Progenitor cell of endocrine pancreas (in vitro differentiated cells): Measurements from ENCODE around the gene MEX3D. TPM values are rescaled to one million over a fixed set of nuclear protein-coding genes. Genes with fewer than 3 reads are reported as not detected.

Experiments used
- DNase-seq: peaks from one replicate; pipeline ENCODE4 v3.0.0; 2021; ENCODE audit warnings: low spot score; ENCODE audit not compliant: unreplicated experiment
- H3K27ac Mint-ChIP-seq: 2 replicates; pipeline ENCODE4 v1.8.0; 2021; ENCODE audit warnings: mild to moderate bottlenecking, moderate library complexity, mixed read lengths
- H3K27me3 Mint-ChIP-seq: 2 replicates; pipeline ENCODE4 v1.8.0; 2021; ENCODE audit warnings: mixed read lengths
- H3K36me3 Mint-ChIP-seq: 2 replicates; pipeline ENCODE4 v1.8.0; 2022; ENCODE audit warnings: mixed read lengths; ENCODE audit not compliant: insufficient read depth
- H3K4me1 Mint-ChIP-seq: 2 replicates; pipeline ENCODE4 v1.8.0; 2021; ENCODE audit warnings: low read depth, mixed read lengths
- H3K4me3 Mint-ChIP-seq: 2 replicates; pipeline ENCODE4 v1.8.0; 2021; ENCODE audit warnings: low read depth, mild to moderate bottlenecking, moderate library complexity, mixed read lengths
- H3K9me3 Mint-ChIP-seq: 2 replicates; pipeline ENCODE4 v1.8.0; 2021; ENCODE audit warnings: low read depth, mixed read lengths
- CTCF ChIP-seq: fragments of 200-600 bp; sonication (generic); IDR thresholded peaks from one replicate; pipeline ENCODE4 v1.5.0; 2021; ENCODE audit warnings: antibody characterized with exemption, mild to moderate bottlenecking; ENCODE audit not compliant: unreplicated experiment
- total RNA-seq: library from RNA; stranded (reverse); gene quantifications from 2 replicates; pipeline ENCODE4 v1.2.1, GENCODE V29; 2021

Gene MEX3D
- total RNA-seq, 1 donor from 2014 or later: 124 TPM

GRCh38 chr19:1514986-1515721 lies 53.0 kb downstream of the MEX3D start:
- Mint-ChIP-seq H3K36me3 (no peaks in the 10 kb centered on the region), H3K27me3 (peaks cover 48% of the 10 kb centered on the region), H3K4me3 (no peak overlapping the region), H3K27ac (no peak overlapping the region), H3K4me1 (no peaks in the 10 kb centered on the region), H3K9me3 (no peaks in the 10 kb centered on the region)
- no peak for TF ChIP-seq CTCF
- no peak for DNase-seq

GRCh38 chr19:1514295-1514661 lies 53.8 kb downstream of the MEX3D start:
- DNase-seq: no peak
- Mint-ChIP-seq H3K4me1 (peaks cover 3% of the 10 kb centered on the region), H3K9me3 (no peaks in the 10 kb centered on the region), H3K4me3 (no peak overlapping the region), H3K27me3 (peaks cover 51% of the 10 kb centered on the region), H3K36me3 (no peaks in the 10 kb centered on the region), H3K27ac (no peak overlapping the region)
- TF ChIP-seq CTCF: no peak

- H3K9me3 Mint-ChIP-seq: no peaks in the 10 kb centered on the region
Observed at GRCh38 chr19:1513499-1514294, 54.4 kb downstream of the MEX3D start.

GRCh38 chr19:1512671-1513498 lies 55.2 kb downstream of the MEX3D start, which contains the start of gene ADAMTSL5:
Gene ADAMTSL5, minus strand, starts transcription at chr19:1513019. Its CDS starts 2,076 bp downstream, at chr19:1510943.
- peak within 1 kb of the TSS; percentile 52 for H3K27ac Mint-ChIP-seq
- peak; percentile 44 for TF ChIP-seq CTCF
- H3K9me3 Mint-ChIP-seq: no peaks in the 10 kb centered on the region
- no peaks in the 10 kb centered on the region for H3K36me3 Mint-ChIP-seq
- peaks cover 42% of the 10 kb centered on the region for H3K27me3 Mint-ChIP-seq
- no peak within 1 kb of the TSS for H3K4me3 Mint-ChIP-seq
- peaks cover 3% of the 10 kb centered on the region for H3K4me1 Mint-ChIP-seq
- no peak for DNase-seq

More at GRCh38 chr19:1513499-1514294, 54.4 kb downstream of the MEX3D start:
- no peak overlapping the region for H3K27ac Mint-ChIP-seq
- no peaks in the 10 kb centered on the region for H3K36me3 Mint-ChIP-seq
- TF ChIP-seq CTCF: peak; percentile 58
- H3K4me1 Mint-ChIP-seq: peaks cover 3% of the 10 kb centered on the region
- no peak for DNase-seq
- no peak overlapping the region for H3K4me3 Mint-ChIP-seq
- H3K27me3 Mint-ChIP-seq: peaks cover 49% of the 10 kb centered on the region
